CD4-positive, alpha-beta memory T cell (primary cell): ENCODE results near the gene ERCC1. TPM values are rescaled to one million over a fixed set of nuclear protein-coding genes. Genes with fewer than 3 reads are reported as not detected.

Source experiments
- CTCF ChIA-PET: fragments of 350-600 bp; sonication (Branson Sonifier 250); formaldehyde crosslinking; loops from one replicate; lab custom pipeline; 2021; ENCODE audit warnings: inconsistent platforms; ENCODE audit not compliant: partially characterized antibody; lab: Charles Lee
- POLR2A ChIA-PET: fragments of 350-600 bp; sonication (Branson Sonifier 250); formaldehyde crosslinking; loops from one replicate; lab custom pipeline; 2021; ENCODE audit not compliant: partially characterized antibody; lab: Charles Lee
- DNase-seq, 5 donors: peaks; one replicate each; pipeline versions ENCODE4 v3.0.0 to v3.0.0-alpha.2; 2020 to 2022; ENCODE audit warnings: mixed read lengths in 1 of 5
- H3K27ac ChIP-seq: one replicate; pipeline ENCODE4 v1.7.0; 2013; ENCODE audit warnings: low read depth, low read length
- H3K27me3 ChIP-seq: 2 replicates; pipeline ENCODE4 v1.7.0; 2013; ENCODE audit warnings: mild to moderate bottlenecking, low read length, moderate library complexity; ENCODE audit not compliant: insufficient read depth
- H3K36me3 ChIP-seq: 2 replicates; pipeline ENCODE4 v1.7.0; 2013; ENCODE audit warnings: mild to moderate bottlenecking, low read length, moderate library complexity; ENCODE audit not compliant: insufficient read depth
- H3K4me1 ChIP-seq: 2 replicates; pipeline ENCODE4 v1.7.0; 2013; ENCODE audit warnings: mild to moderate bottlenecking, low read length, moderate library complexity; ENCODE audit not compliant: insufficient read depth
- H3K4me3 ChIP-seq, 2 donors: one replicate each; pipeline ENCODE4 v1.7.0; 2013; ENCODE audit warnings: low read length in 2 of 2, mild to moderate bottlenecking in 1 of 2
- H3K9me3 ChIP-seq, 2 donors: one replicate each; pipeline ENCODE4 v1.7.0; 2013; ENCODE audit warnings: low read length in 2 of 2, control low read depth in 1 of 2; ENCODE audit not compliant: control insufficient read depth in 1 of 2
- H3K27ac Mint-ChIP-seq, 7 donors: one replicate each; pipeline ENCODE4 v1.8.0; 2020 to 2021; ENCODE audit warnings: mixed read lengths in 7 of 7, mild to moderate bottlenecking in 6 of 7, inconsistent platforms in 3 of 7, moderate library complexity in 3 of 7
- H3K27me3 Mint-ChIP-seq, 2 donors: one replicate each; pipeline ENCODE4 v1.8.0; 2020 to 2021; ENCODE audit warnings: mixed read lengths in 2 of 2
- H3K36me3 Mint-ChIP-seq, 2 donors: one replicate each; pipeline ENCODE4 v1.8.0; 2020 to 2021; ENCODE audit warnings: mixed read lengths in 2 of 2, inconsistent platforms in 1 of 2, mild to moderate bottlenecking in 1 of 2
- H3K4me1 Mint-ChIP-seq, 4 donors: one replicate each; pipeline ENCODE4 v1.8.0; 2020 to 2021; ENCODE audit warnings: mixed read lengths in 4 of 4, mild to moderate bottlenecking in 1 of 4
- H3K4me3 Mint-ChIP-seq, 8 donors: one replicate each; pipeline ENCODE4 v1.8.0; 2020 to 2021; ENCODE audit warnings: mixed read lengths in 8 of 8, mild to moderate bottlenecking in 7 of 8, moderate library complexity in 6 of 8, inconsistent platforms in 3 of 8
- H3K9me3 Mint-ChIP-seq, 8 donors: one replicate each; pipeline ENCODE4 v1.8.0; 2020 to 2021; ENCODE audit warnings: mixed read lengths in 8 of 8, mild to moderate bottlenecking in 5 of 8, inconsistent platforms in 3 of 8, moderate library complexity in 1 of 8
- intact Hi-C: fragments of 100-400 bp; cut with micrococcal nuclease; formaldehyde crosslinking; loops from one replicate; pipeline ENCODE4 v1.15.1; 2023
- polyA plus RNA-seq, 2 donors: library from polyadenylated mRNA; unstranded; fragments of 300-500 nt; fragmentation: Illumina TruSeq; gene quantifications; one replicate each; pipeline ENCODE4 v1.2.3, GENCODE V29; 2021
- total RNA-seq, 2 experiments: library from RNA; stranded (reverse); gene quantifications; one replicate each; pipeline ENCODE4 v1.2.3, GENCODE V29; 2021

The ERCC1 gene
- total and polyA plus RNA-seq, 4 experiments from 2014 or later, result 36.2 to 46.9 (median 42.4) TPM

- Mint-ChIP-seq H3K4me1 (peaks cover 0 to 7% (median 0%) of the 10 kb centered on the region in 4 donors), H3K27ac (no peak overlapping the region), H3K4me3 (peak overlapping the region in 1 of 8 donors; percentile 36), H3K27me3 (peaks cover 13 to 24% of the 10 kb centered on the region in 2 donors), H3K9me3 (no peaks in the 10 kb centered on the region), H3K36me3 (no peaks in the 10 kb centered on the region)
- DNase-seq, result no peak
- H3K27me3 ChIP-seq, result peaks cover 5% of the 10 kb centered on the region
- H3K4me1 ChIP-seq, result peaks cover 3% of the 10 kb centered on the region
- intact Hi-C loops, result no loop called here
- CTCF ChIA-PET, result interaction anchor here (1.0 kb wide), 1 partner anchor 15 kb away, joined by 4 read pairs; no protein-coding TSS in a partner anchor
- no peak overlapping the region for H3K27ac ChIP-seq
- H3K4me3 ChIP-seq, result no peak overlapping the region
- POLR2A ChIA-PET, result no interaction called here
- no peaks in the 10 kb centered on the region for H3K36me3 ChIP-seq
- H3K9me3 ChIP-seq, result no peaks in the 10 kb centered on the region
Measured at GRCh38 chr19:45385392-45386221, 38.1 kb downstream of the ERCC1 start.

- Histone ChIP-seq H3K27me3 (peaks cover 5% of the 10 kb centered on the region), H3K4me1 (peaks cover 3% of the 10 kb centered on the region), H3K27ac (no peak overlapping the region), H3K4me3 (no peak overlapping the region), H3K36me3 (no peaks in the 10 kb centered on the region), H3K9me3 (no peaks in the 10 kb centered on the region)
- H3K9me3 Mint-ChIP-seq, result no peaks in the 10 kb centered on the region
- H3K4me1 Mint-ChIP-seq, result peaks cover 0 to 7% (median 0%) of the 10 kb centered on the region in 4 donors
- ChIA-PET POLR2A (no interaction called here), CTCF (no interaction called here)
- DNase-seq, result no peak
- no peak overlapping the region for H3K27ac Mint-ChIP-seq
- H3K36me3 Mint-ChIP-seq, result no peaks in the 10 kb centered on the region
- intact Hi-C loops, result no loop called here
- no peak overlapping the region for H3K4me3 Mint-ChIP-seq
- H3K27me3 Mint-ChIP-seq, result peaks cover 9 to 17% of the 10 kb centered on the region in 2 donors
Measured at GRCh38 chr19:45382426-45382825, 41.3 kb downstream of the ERCC1 start.

GRCh38 chr19:45380107-45380506, 43.6 kb downstream of the ERCC1 start:
- H3K9me3 ChIP-seq, result no peaks in the 10 kb centered on the region
- ChIA-PET CTCF (no interaction called here), POLR2A (no interaction called here)
- Mint-ChIP-seq H3K4me1 (peaks cover 0 to 3% (median 0%) of the 10 kb centered on the region in 4 donors), H3K36me3 (no peaks in the 10 kb centered on the region), H3K27me3 (peaks cover 4% of the 10 kb centered on the region in 2 donors), H3K4me3 (no peak overlapping the region), H3K9me3 (no peaks in the 10 kb centered on the region), H3K27ac (no peak overlapping the region)
- intact Hi-C loops, result no loop called here
- H3K36me3 ChIP-seq, result no peaks in the 10 kb centered on the region
- DNase-seq, result no peak
- H3K4me3 ChIP-seq, result no peak overlapping the region
- H3K4me1 ChIP-seq, result peaks cover under 1% of the 10 kb centered on the region
- no peak overlapping the region for H3K27ac ChIP-seq
- no peaks in the 10 kb centered on the region for H3K27me3 ChIP-seq

DNA sequence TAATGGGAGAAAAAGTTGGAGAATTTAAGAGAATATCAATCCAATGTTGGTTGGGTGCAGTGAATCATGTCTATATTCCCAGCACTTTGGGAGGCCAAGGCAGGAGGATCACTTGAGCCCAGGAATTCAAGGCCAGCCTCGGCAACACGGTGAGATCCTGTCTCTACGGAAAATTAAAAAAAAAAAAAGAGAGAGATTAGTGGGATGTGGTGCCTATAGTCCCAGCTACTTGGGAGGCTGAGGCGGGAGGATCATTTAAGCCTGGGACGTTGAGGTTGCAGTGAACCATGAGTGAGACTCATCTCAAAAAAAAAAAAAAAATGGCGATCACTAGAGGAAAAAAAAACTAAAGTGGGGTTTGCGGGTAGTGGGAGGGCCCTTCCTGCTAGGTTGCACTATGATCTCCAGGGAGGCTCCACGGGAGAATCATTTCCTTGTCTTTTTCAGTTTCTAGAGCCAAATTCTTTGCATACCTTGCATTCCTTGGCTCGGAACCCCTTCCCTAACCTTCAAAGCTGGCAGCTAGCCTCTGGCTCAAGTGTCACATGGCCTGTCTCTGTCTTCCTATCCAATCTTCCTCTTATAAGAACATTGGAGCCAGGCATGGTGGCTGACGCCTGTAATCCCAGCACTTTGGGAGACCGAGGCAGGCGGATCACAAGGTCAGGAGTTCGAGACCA, 47.5 kb downstream of the ERCC1 start:
- Mint-ChIP-seq H3K4me3 (no peak overlapping the region), H3K4me1 (no peaks in the 10 kb centered on the region), H3K36me3 (no peaks in the 10 kb centered on the region), H3K27me3 (no peaks in the 10 kb centered on the region), H3K27ac (no peak overlapping the region), H3K9me3 (no peaks in the 10 kb centered on the region)
- Histone ChIP-seq H3K4me1 (no peaks in the 10 kb centered on the region), H3K27me3 (no peaks in the 10 kb centered on the region), H3K36me3 (no peaks in the 10 kb centered on the region), H3K27ac (no peak overlapping the region), H3K9me3 (no peaks in the 10 kb centered on the region), H3K4me3 (no peak overlapping the region)
- ChIA-PET CTCF (no interaction called here), POLR2A (no interaction called here)
- intact Hi-C loops, result no loop called here
- no peak for DNase-seq

DNA sequence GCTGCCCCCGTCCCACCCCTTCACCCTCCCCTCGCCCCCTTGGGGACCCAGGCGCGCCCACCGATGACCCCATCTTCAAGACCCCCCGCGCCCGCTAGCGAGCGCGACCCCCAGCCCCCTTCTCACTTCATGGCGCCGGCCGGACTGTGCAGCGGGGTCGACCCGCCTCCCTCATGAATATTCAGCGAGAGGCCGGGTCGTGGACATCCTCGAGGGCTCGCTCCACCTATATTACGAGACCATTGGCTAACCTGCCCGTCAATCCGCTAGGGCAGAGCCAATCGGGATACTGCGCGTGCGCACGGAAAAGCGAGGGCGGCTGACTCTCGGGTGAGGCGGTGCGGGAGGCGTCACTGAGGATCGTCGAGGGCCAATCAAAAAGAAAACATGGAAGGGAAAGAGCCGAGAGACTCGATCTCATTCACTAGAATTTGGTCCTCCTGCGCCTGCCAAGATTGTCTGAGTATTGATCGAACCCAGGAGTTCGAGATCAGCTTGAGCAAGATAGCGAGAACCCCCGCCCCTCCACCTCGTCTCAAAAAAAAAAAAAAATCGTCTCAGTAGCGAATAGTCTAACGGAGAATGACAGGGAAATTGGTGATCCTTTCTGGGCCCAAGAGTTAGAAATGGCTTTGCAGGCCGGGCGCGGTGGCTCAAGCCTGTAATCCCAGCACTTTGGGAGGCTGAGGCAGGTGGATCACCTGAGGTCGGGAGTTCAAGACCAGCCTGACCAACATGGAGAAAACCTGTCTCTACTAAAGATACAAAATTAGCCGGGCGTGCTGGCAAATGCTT, 53.1 kb downstream of the ERCC1 start, which contains the start of gene ERCC2:
Gene ERCC2 (minus strand): TSS at position 164 of the 795 bp plus-strand sequence. CDS start 33 bp downstream, at position 131.
- Histone ChIP-seq H3K4me1 (peaks cover 6% of the 10 kb centered on the region), H3K27ac (peak within 1 kb of the TSS; percentile 53), H3K27me3 (no peaks in the 10 kb centered on the region), H3K36me3 (no peaks in the 10 kb centered on the region), H3K9me3 (no peaks in the 10 kb centered on the region), H3K4me3 (peak within 1 kb of the TSS; percentile 39 to 41)
- no peaks in the 10 kb centered on the region for H3K9me3 Mint-ChIP-seq
- no peaks in the 10 kb centered on the region for H3K36me3 Mint-ChIP-seq
- intact Hi-C loops, result loop anchor here (1.0 kb wide), 1 partner anchor 35 kb away; the partner anchor contains the start of gene PPP1R13L
- H3K27me3 Mint-ChIP-seq, result no peaks in the 10 kb centered on the region
- ChIA-PET POLR2A (interaction anchor here (1.0 to 2.1 kb wide), 3 partner anchors 32 to 192 kb away, joined by 3 to 5 read pairs (median 3); partner anchors contain the start of genes BLOC1S3 and TRAPPC6A), CTCF (interaction anchor here (0.8 to 1.1 kb wide), 3 partner anchors 33 to 114 kb away, joined by 3 read pairs; no protein-coding TSS in a partner anchor)
- peak within 1 kb of the TSS; percentile 86 to 99 (median 99) for H3K27ac Mint-ChIP-seq
- peak; percentile 99 to 100 (median 99) for DNase-seq
- H3K4me3 Mint-ChIP-seq, result peak within 1 kb of the TSS; percentile 87 to 98 (median 95)
- peaks cover 4 to 19% (median 12%) of the 10 kb centered on the region in 4 donors for H3K4me1 Mint-ChIP-seq

DNA sequence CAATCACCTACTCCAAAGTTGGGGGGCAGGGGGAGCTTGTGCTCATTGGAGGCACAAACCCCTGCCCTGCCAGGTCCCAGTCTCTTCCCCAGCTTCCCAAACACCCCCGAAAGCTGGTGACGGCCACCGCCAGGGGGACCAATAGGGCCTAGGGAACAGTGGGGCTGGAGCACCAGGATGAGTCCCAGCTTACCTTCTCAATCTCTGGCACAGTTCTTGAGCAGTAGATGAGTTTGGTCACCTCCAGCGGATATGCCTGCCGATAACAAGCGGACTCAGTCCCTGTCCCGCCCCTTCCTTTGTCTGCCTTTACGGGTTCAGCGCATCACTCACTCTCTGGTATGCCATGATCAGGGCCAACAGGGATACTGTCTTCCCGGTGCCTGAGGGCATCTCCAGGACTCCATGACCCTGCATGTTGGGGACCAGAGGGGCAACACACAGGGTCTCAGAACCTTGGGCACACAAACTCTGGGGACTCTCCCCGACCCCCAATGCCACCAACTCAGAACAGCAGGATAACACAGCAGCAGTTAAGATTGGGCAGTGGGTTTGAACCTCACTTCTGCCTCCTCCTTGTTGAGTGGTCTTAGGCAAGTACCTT, 54.9 kb downstream of the ERCC1 start:
- intact Hi-C loops, result no loop called here
- Mint-ChIP-seq H3K27ac (peak overlapping the region in 1 of 7 donors; percentile 30), H3K4me1 (peaks cover 4 to 19% (median 12%) of the 10 kb centered on the region in 4 donors), H3K9me3 (peaks cover 0 to 2% (median 0%) of the 10 kb centered on the region in 8 donors), H3K36me3 (no peaks in the 10 kb centered on the region), H3K4me3 (peak overlapping the region; percentile 54 to 72 (median 62)), H3K27me3 (no peaks in the 10 kb centered on the region)
- POLR2A ChIA-PET, result no interaction called here
- DNase-seq, result no peak
- Histone ChIP-seq H3K27me3 (no peaks in the 10 kb centered on the region), H3K9me3 (no peaks in the 10 kb centered on the region), H3K36me3 (no peaks in the 10 kb centered on the region), H3K4me3 (no peak overlapping the region), H3K4me1 (peaks cover 6% of the 10 kb centered on the region), H3K27ac (no peak overlapping the region)
- CTCF ChIA-PET, result interaction anchor here (1.0 kb wide), 1 partner anchor 31 kb away, joined by 4 read pairs; no protein-coding TSS in a partner anchor
